HG03342 (cell line): ENCODE data around the gene CALR.
"Not testable (repeated sequence)": the region's sequence is repeated elsewhere in the genome, so short reads cannot be mapped to it uniquely, and the experiment has no call there.

ENCODE experiments used
- ATAC-seq: cut with Tn5 transposase; IDR thresholded peaks from one replicate; pipeline ENCODE4 v1.9.1; 2021; ENCODE audit warnings: mild to moderate bottlenecking, moderate library complexity; ENCODE audit not compliant: unreplicated experiment

Gene CALR

GRCh38 chr19:12933287-12934072 lies 4.9 kb upstream of the CALR start, which contains the start of gene FARSA:
Gene FARSA (minus strand): TSS chr19:12933711. CDS start chr19:12933696, 15 bp downstream.
- peak; percentile 26 for ATAC-seq

- ATAC-seq, result no peak
These were observed 3.3 kb upstream of the CALR start for GRCh38 chr19:12935071-12935470.

- ATAC-seq, result no peak
These were observed 1.8 kb upstream of the CALR start for GRCh38 chr19:12936582-12936981.

GRCh38 chr19:12937093-12937926 lies 1.1 kb upstream of the CALR start:
- ATAC-seq, result no peak

- ATAC-seq, result peak; percentile 4
These were observed 581 bp downstream of the CALR start for GRCh38 chr19:12938779-12939601.

- ATAC-seq, result no peak
These were observed 1.6 kb downstream of the CALR start for GRCh38 chr19:12939975-12940423.

GRCh38 chr19:12940897-12941296 lies 2.5 kb downstream of the CALR start:
- no peak for ATAC-seq

- no peak for ATAC-seq
These were observed 5.1 kb downstream of the CALR start for GRCh38 chr19:12943437-12944044.

GRCh38 chr19:12944104-12944674 lies 5.8 kb downstream of the CALR start:
- ATAC-seq, result no peak

GRCh38 chr19:12945479-12946091 lies 7.2 kb downstream of the CALR start, which contains the start of gene RAD23A:
Gene RAD23A (plus strand): TSS chr19:12945862. CDS start chr19:12945949, 87 bp downstream.
- peak; percentile 61 for ATAC-seq

GRCh38 chr19:12946092-12946721 lies 7.8 kb downstream of the CALR start:
- peak; percentile 26 for ATAC-seq

GRCh38 chr19:12946731-12947496 lies 8.5 kb downstream of the CALR start:
- ATAC-seq, result no peak

- no peak for ATAC-seq
These were observed 9.5 kb downstream of the CALR start for GRCh38 chr19:12947702-12948611.

GRCh38 chr19:12948612-12949362 lies 10.4 kb downstream of the CALR start:
- ATAC-seq, result no peak

GRCh38 chr19:12949363-12950283 lies 11.2 kb downstream of the CALR start:
- no peak for ATAC-seq

GRCh38 chr19:12952050-12952449 lies 13.6 kb downstream of the CALR start:
- ATAC-seq, result not testable (repeated sequence)
